ENCODE results near the gene PUM2. TPM values are rescaled to one million over a fixed set of nuclear protein-coding genes. Genes with fewer than 3 reads are reported as not detected.

The PUM2 gene
- polyA plus RNA-seq, 1 of the 3 experiments (the other 2 are of a cell fraction): 19.7 TPM

DNA sequence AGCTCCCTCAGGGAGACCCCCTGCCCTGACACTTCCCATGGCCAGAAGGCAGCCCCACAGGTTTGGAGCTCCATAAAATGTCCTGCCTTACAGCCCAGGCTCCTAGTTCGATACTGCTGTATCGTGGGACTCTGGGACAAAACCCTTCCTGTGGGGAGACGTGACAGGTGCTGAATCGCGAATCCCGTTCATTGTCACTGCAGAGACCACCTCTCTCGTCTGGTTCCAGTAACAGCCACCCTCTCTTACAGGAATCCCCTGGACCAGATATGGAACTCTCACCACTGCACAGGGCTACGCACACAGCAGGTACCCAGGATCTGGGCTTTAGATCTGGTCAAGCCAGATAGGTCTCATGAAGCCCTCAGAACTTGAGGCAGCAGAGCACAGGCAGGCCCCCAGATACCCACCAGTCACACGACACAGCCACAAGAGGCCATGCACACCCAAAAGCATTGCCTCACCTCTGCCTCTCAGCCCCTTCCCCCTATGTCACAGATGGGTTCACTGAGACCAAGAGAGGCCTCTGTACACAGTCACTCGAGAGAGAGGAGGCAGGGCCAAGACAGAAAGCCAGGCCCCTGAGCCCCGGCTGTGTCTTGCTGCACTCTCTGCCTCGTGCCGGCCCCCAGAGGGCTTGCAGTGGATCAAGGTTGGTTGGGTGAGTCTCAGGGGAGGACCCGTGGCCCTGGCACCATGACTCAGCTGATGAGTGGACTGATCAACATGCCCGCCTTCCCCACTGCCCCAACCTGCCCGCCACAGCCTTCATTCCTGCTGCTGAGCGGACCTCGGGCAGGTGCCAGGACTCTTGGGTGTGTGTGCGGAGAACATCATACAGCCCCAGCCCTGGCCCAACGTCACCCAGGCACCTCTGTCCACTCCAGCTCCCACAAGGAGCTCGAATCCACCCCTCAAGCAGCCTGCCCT lies 133.3 kb downstream of the PUM2 start:
- Histone ChIP-seq H3K27me3 (ENCODE audit: insufficient read depth) (no peaks in the 10 kb centered on the region), H3K36me3 (replicated peaks in 1 of 2; ENCODE audit: control insufficient read depth in 1 of 2, insufficient read depth in 2 of 2, low read length in 1 of 2) (no peaks in the 10 kb centered on the region), H3K4me2 (no peak overlapping the region), H3K27ac (ENCODE audit: low read depth in 2 of 2, low read length in 1 of 2) (no peak overlapping the region), H3K4me3 (ENCODE audit: low read depth in 2 of 2, low read length in 1 of 2) (no peak overlapping the region), H3F3A (replicated peaks; ENCODE audit: insufficient read depth) (peaks cover 13% of the 10 kb centered on the region), H3K4me1 (ENCODE audit: control insufficient read depth in 1 of 2, insufficient read depth in 2 of 2, low read depth in 1 of 2, low read length in 1 of 2) (peaks cover 18 to 49% of the 10 kb centered on the region in 2 experiments), H3K79me2 (ENCODE audit: insufficient read depth) (peaks cover 56% of the 10 kb centered on the region; the same call in 1 of the 2 replicates), H3K9ac (no peak overlapping the region), H3K9me3 (no peaks in the 10 kb centered on the region), H4K20me1 (ENCODE audit: insufficient read depth) (no peaks in the 10 kb centered on the region; the same call in 1 of the 2 replicates), H2AFZ (ENCODE audit: low read depth) (no peak overlapping the region), H3K9me2 (no peaks in the 10 kb centered on the region)
- ChIA-PET POLR2A (interaction anchor here (0.8 kb wide), 1 partner anchor 80 kb away, joined by 4 read pairs; no protein-coding TSS in a partner anchor), CTCF (interaction anchor here (1.0 to 1.9 kb wide), 3 partner anchors 9 to 74 kb away, joined by 3 to 7 read pairs (median 4); no protein-coding TSS in a partner anchor)
- no peak for DNase-seq
- TF ChIP-seq MEF2A (IDR thresholded peaks at IDR 0.05; ENCODE audit: borderline replicate concordance, low read depth) (no peak), YY1 (IDR thresholded peaks at IDR 0.05; ENCODE audit: low read depth) (no peak), RFX5 (IDR thresholded peaks at IDR 0.05; ENCODE audit: low read length) (no peak), SIN3A (IDR thresholded peaks at IDR 0.05; ENCODE audit: borderline replicate concordance, low read depth, low read length) (no peak), GABPA (IDR thresholded peaks at IDR 0.05; ENCODE audit: low read depth) (no peak), SMC3 (IDR thresholded peaks at IDR 0.05; ENCODE audit: low read depth, low read length) (no peak), RCOR1 (IDR thresholded peaks at IDR 0.05; ENCODE audit: low read length) (no peak), MXI1 (IDR thresholded peaks at IDR 0.05; ENCODE audit: low read depth, low read length) (no peak), CHD2 (IDR thresholded peaks at IDR 0.05; ENCODE audit: low read length, partially characterized antibody) (no peak), TEAD4 (IDR thresholded peaks at IDR 0.05; ENCODE audit: borderline replicate concordance, insufficient read depth) (no peak), FOXJ3 (CRISPR knock-in tag; IDR thresholded peaks at IDR 0.05) (no peak), ELF1 (IDR thresholded peaks at IDR 0.05) (no peak)
- TF ChIP-seq, protein P1, sequence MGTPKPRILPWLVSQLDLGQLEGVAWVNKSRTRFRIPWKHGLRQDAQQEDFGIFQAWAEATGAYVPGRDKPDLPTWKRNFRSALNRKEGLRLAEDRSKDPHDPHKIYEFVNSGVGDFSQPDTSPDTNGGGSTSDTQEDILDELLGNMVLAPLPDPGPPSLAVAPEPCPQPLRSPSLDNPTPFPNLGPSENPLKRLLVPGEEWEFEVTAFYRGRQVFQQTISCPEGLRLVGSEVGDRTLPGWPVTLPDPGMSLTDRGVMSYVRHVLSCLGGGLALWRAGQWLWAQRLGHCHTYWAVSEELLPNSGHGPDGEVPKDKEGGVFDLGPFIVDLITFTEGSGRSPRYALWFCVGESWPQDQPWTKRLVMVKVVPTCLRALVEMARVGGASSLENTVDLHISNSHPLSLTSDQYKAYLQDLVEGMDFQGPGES (IDR thresholded peaks at IDR 0.05; ENCODE audit: low read depth, low read length): no peak
- TF ChIP-seq, protein P2, sequence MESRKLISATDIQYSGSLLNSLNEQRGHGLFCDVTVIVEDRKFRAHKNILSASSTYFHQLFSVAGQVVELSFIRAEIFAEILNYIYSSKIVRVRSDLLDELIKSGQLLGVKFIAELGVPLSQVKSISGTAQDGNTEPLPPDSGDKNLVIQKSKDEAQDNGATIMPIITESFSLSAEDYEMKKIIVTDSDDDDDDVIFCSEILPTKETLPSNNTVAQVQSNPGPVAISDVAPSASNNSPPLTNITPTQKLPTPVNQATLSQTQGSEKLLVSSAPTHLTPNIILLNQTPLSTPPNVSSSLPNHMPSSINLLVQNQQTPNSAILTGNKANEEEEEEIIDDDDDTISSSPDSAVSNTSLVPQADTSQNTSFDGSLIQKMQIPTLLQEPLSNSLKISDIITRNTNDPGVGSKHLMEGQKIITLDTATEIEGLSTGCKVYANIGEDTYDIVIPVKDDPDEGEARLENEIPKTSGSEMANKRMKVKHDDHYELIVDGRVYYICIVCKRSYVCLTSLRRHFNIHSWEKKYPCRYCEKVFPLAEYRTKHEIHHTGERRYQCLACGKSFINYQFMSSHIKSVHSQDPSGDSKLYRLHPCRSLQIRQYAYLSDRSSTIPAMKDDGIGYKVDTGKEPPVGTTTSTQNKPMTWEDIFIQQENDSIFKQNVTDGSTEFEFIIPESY (IDR thresholded peaks at IDR 0.05; ENCODE audit: borderline replicate concordance, low read depth): no peak
- TF ChIP-seq, protein P3, sequence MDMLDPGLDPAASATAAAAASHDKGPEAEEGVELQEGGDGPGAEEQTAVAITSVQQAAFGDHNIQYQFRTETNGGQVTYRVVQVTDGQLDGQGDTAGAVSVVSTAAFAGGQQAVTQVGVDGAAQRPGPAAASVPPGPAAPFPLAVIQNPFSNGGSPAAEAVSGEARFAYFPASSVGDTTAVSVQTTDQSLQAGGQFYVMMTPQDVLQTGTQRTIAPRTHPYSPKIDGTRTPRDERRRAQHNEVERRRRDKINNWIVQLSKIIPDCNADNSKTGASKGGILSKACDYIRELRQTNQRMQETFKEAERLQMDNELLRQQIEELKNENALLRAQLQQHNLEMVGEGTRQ (IDR thresholded peaks at IDR 0.05; ENCODE audit: borderline replicate concordance, low read depth, low read length): no peak
- TF ChIP-seq, protein P4, sequence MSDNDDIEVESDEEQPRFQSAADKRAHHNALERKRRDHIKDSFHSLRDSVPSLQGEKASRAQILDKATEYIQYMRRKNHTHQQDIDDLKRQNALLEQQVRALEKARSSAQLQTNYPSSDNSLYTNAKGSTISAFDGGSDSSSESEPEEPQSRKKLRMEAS (IDR thresholded peaks at IDR 0.05; ENCODE audit: low read depth): no peak
- TF ChIP-seq, protein P5, sequence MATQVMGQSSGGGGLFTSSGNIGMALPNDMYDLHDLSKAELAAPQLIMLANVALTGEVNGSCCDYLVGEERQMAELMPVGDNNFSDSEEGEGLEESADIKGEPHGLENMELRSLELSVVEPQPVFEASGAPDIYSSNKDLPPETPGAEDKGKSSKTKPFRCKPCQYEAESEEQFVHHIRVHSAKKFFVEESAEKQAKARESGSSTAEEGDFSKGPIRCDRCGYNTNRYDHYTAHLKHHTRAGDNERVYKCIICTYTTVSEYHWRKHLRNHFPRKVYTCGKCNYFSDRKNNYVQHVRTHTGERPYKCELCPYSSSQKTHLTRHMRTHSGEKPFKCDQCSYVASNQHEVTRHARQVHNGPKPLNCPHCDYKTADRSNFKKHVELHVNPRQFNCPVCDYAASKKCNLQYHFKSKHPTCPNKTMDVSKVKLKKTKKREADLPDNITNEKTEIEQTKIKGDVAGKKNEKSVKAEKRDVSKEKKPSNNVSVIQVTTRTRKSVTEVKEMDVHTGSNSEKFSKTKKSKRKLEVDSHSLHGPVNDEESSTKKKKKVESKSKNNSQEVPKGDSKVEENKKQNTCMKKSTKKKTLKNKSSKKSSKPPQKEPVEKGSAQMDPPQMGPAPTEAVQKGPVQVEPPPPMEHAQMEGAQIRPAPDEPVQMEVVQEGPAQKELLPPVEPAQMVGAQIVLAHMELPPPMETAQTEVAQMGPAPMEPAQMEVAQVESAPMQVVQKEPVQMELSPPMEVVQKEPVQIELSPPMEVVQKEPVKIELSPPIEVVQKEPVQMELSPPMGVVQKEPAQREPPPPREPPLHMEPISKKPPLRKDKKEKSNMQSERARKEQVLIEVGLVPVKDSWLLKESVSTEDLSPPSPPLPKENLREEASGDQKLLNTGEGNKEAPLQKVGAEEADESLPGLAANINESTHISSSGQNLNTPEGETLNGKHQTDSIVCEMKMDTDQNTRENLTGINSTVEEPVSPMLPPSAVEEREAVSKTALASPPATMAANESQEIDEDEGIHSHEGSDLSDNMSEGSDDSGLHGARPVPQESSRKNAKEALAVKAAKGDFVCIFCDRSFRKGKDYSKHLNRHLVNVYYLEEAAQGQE (IDR thresholded peaks at IDR 0.05; ENCODE audit: low read depth, low read length): no peak
- WGBS (ENCODE audit: low lambda C conversion rate): 92% methylated on average over 18 of the region's 21 CpGs

Data from SK-N-SH (cell line).